Fibroblast of the conjunctiva (primary cell): ENCODE results near the gene TNP2.
"Not testable (repeated sequence)": the region's sequence is repeated elsewhere in the genome, so short reads cannot be mapped to it uniquely, and the experiment has no call there.

ENCODE experiments used
- DNase-seq: peaks from one replicate; pipeline ENCODE4 v3.0.0-alpha.2; 2010; ENCODE audit warnings: low read depth

TNP2 gene

DNA sequence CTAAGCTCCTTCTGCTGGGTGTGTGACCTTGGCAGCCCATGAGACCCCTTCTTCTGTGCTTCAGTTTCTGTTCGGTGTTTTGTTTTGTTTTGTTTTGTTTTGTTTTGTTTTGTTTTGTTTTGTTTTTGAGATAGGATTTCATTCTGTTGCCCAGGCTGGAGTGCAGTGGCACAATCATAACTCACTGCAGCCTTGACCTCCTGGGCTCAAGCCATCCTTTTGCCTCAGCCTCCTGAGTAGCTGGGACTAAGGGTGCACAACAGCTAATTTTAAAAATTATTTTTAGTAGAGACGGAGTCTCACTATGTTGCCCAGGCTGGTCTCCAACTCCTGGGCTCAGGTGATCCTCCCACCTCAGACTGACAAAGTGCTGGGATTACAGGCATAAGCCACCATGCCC, 48.6 kb downstream of the TNP2 start:
- DNase-seq, result not testable (repeated sequence)

DNA sequence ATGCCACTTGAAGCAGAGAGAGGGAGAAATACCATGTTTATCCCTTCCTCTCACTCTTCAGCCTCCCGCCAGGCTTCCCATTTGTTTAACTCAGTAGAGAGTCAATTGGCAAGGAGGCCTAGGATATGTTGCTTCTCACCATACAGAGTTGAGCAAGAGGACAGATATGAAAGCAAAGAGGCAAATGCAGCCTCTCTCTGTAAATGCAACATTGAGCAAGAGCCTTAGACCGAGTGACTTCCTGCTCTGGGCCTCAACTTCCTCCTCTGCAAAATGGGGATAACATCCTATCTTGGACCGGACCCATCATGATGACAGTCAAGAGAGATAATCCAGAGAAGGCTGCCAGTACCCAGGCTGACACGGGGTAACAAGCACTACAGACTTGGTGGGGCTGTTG, 49.9 kb downstream of the TNP2 start:
- no peak for DNase-seq

DNA sequence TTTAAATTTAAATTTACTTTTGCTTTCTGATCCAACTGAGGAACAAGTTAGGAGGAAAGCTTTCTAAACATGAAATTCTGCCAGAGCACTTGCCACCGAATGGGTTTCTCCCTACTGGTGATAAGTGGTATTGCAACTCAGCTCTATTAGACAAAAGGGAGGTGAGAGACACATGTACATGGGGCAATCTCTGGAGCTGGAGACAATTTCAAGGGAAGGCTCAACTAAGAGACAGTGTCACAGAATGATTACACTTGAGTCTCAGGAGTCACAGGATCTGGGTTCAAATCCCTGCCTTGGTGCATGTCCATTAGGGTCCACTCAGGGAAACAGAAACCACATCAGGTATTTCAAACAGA, 50.5 kb downstream of the TNP2 start:
- DNase-seq, result no peak
